Thyroid gland (tissue), 4 donors: Measurements from ENCODE around the gene TARS2. TPM values are rescaled to one million over a fixed set of nuclear protein-coding genes. Genes with fewer than 3 reads are reported as not detected.

Source experiments
- DNase-seq, 2 donors: peaks; one replicate each; pipeline ENCODE4 v3.0.0-alpha.2; 2019
- H3K27ac ChIP-seq, 3 donors: fragments of 200-600 bp; sonication (generic); 1 replicate in 2 of 3; 2 replicates in 1 of 3; pipeline ENCODE4 v1.5.1; 2016 to 2019; ENCODE audit warnings: mild to moderate bottlenecking in 1 of 3, moderate library complexity in 1 of 3
- H3K27me3 ChIP-seq: fragments of 200-600 bp; sonication (generic); one replicate; pipeline ENCODE4 v1.5.1; 2019
- H3K36me3 ChIP-seq, 2 donors: fragments of 200-600 bp; sonication (generic); one replicate each; pipeline ENCODE4 v1.5.1; 2016 to 2019
- H3K4me1 ChIP-seq, 2 donors: fragments of 200-600 bp; sonication (generic); one replicate each; pipeline ENCODE4 v1.5.1; 2017 to 2019
- H3K4me3 ChIP-seq, 3 donors: fragments of 200-600 bp; sonication (generic); replicated peaks in 1 of 3; 1 replicate in 2 of 3; 2 replicates in 1 of 3; pipeline ENCODE4 v1.5.1; 2016; ENCODE audit warnings: mild to moderate bottlenecking in 1 of 3
- H3K9me3 ChIP-seq: fragments of 200-600 bp; sonication (generic); one replicate; pipeline ENCODE4 v1.5.1; 2017
- POLR2A ChIP-seq, 2 donors: fragments of 450-650 bp; IDR thresholded peaks; one replicate each; pipeline ENCODE4 v1.6.1; 2017; ENCODE audit warnings: antibody characterized with exemption in 2 of 2, mild to moderate bottlenecking in 2 of 2, moderate library complexity in 1 of 2
- WGBS, 2 donors: methylation state at CpG; one replicate each; pipeline ENCODE4 v1.1.5; 2017; 5-methylcytosine and 5-hydroxymethylcytosine counted together
- intact Hi-C: fragments of 100-400 bp; cut with DNase I; formaldehyde crosslinking; loops from one replicate; pipeline ENCODE4 v1.15.1; 2023
- total RNA-seq, 4 donors: library from RNA; depleted of rRNA; stranded (reverse); fragments of >200 nt; gene quantifications; one replicate each; pipeline ENCODE4 v1.2.3, GENCODE V29; 2016
- TF ChIP-seq, protein P1 (sequence below), 6 experiments: fragments of 200-600 bp in 3 of 6; fragments of 450-650 bp in 3 of 6; sonication (generic) in 3 of 6; IDR thresholded peaks; one replicate each; pipeline ENCODE4 v1.5.1; 2016 to 2019; ENCODE audit warnings: antibody characterized with exemption in 6 of 6, mild to moderate bottlenecking in 2 of 6, inconsistent platforms in 1 of 6, moderate library complexity in 1 of 6

Gene TARS2
- total RNA-seq, 4 donors from 2014 or later: 13.8 to 18.2 (median 14.8) TPM

DNA sequence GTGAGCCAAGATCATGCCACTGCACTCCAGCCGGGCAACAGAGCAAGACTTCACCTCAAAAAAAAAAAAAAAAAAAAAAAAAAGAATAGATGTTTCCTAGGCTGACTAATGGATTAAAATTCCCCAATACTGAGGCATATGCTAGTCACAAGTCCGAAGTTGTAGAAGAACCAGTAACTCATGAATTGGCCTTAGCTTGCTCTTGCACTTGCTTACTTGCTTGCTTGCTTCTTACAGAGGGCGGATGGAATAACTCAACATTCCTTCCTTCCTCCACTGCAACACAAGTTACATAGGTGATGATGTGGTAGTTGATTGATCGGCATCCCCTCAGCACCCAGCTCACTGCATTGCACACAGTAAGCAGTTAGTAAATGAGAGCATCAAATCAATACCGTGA, 2.8 kb upstream of the TARS2 start:
- no peak for DNase-seq
- TF ChIP-seq, protein P1, sequence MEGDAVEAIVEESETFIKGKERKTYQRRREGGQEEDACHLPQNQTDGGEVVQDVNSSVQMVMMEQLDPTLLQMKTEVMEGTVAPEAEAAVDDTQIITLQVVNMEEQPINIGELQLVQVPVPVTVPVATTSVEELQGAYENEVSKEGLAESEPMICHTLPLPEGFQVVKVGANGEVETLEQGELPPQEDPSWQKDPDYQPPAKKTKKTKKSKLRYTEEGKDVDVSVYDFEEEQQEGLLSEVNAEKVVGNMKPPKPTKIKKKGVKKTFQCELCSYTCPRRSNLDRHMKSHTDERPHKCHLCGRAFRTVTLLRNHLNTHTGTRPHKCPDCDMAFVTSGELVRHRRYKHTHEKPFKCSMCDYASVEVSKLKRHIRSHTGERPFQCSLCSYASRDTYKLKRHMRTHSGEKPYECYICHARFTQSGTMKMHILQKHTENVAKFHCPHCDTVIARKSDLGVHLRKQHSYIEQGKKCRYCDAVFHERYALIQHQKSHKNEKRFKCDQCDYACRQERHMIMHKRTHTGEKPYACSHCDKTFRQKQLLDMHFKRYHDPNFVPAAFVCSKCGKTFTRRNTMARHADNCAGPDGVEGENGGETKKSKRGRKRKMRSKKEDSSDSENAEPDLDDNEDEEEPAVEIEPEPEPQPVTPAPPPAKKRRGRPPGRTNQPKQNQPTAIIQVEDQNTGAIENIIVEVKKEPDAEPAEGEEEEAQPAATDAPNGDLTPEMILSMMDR (IDR thresholded peaks at IDR 0.05): no peak
- intact Hi-C loops: no loop called here
- Histone ChIP-seq H3K9me3 (no peaks in the 10 kb centered on the region), H3K27me3 (no peaks in the 10 kb centered on the region), H3K36me3 (no peaks in the 10 kb centered on the region), H3K27ac (no peak overlapping the region), H3K4me3 (no peak overlapping the region), H3K4me1 (peaks cover 6 to 7% of the 10 kb centered on the region in 2 donors)
- 88 to 91% methylated on average over 5 of the region's 5 CpGs for WGBS, 2 donors

GRCh38 chr1:150484861-150485260, 2.4 kb upstream of the TARS2 start:
- H3K27ac ChIP-seq: no peak overlapping the region
- peaks cover 6 to 7% of the 10 kb centered on the region in 2 donors for H3K4me1 ChIP-seq

DNA sequence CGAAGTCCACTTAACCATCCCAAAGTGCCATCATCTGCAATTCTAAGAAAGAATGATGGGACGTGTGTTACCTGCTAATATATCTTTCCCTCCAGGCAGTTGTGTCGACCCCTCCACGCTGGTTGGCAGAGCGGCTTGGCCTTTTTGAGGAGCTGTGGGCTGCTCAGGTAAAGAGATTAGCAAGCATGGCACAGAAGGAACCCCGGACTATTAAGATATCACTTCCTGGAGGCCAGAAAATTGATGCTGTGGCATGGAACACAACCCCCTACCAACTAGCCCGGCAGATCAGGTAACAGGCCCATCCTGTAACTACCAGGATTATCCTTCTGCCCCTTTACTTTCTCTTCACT, 520 bp downstream of the TARS2 start:
- peak overlapping the region in 2 of 3 donors; percentile 49 to 74 for H3K27ac ChIP-seq
- WGBS, 2 donors: 6 to 7% methylated on average over 7 of the region's 7 CpGs
- peaks cover 6 to 7% of the 10 kb centered on the region in 2 donors for H3K4me1 ChIP-seq
- intact Hi-C loops: no loop called here
- no peaks in the 10 kb centered on the region for H3K27me3 ChIP-seq
- peaks cover 11 to 22% of the 10 kb centered on the region in 2 donors for H3K36me3 ChIP-seq
- peak overlapping the region; percentile 7 to 90 (median 81) for H3K4me3 ChIP-seq
- no peaks in the 10 kb centered on the region for H3K9me3 ChIP-seq
- DNase-seq: no peak
- no peak for TF ChIP-seq POLR2A (IDR thresholded peaks at IDR 0.05)
- TF ChIP-seq, protein P1 (IDR thresholded peaks at IDR 0.05): no peak

More at GRCh38 chr1:150484861-150485260, 2.4 kb upstream of the TARS2 start:
- H3K4me3 ChIP-seq: no peak overlapping the region
- H3K27me3 ChIP-seq: no peaks in the 10 kb centered on the region
- H3K9me3 ChIP-seq: no peaks in the 10 kb centered on the region
- H3K36me3 ChIP-seq: no peaks in the 10 kb centered on the region
- TF ChIP-seq, protein P1 (IDR thresholded peaks at IDR 0.05): no peak
- no peak for TF ChIP-seq POLR2A (IDR thresholded peaks at IDR 0.05)
- intact Hi-C loops: no loop called here
- 26 to 29% methylated on average over 2 of the region's 2 CpGs for WGBS, 2 donors
- DNase-seq: no peak

- intact Hi-C loops: no loop called here
- DNase-seq: no peak
- no peak overlapping the region for H3K4me3 ChIP-seq
- H3K9me3 ChIP-seq: no peaks in the 10 kb centered on the region
- TF ChIP-seq, protein P1 (IDR thresholded peaks at IDR 0.05): no peak
- no peak for TF ChIP-seq POLR2A (IDR thresholded peaks at IDR 0.05)
- no peak overlapping the region for H3K27ac ChIP-seq
- peaks cover 24 to 35% of the 10 kb centered on the region in 2 donors for H3K36me3 ChIP-seq
- H3K4me1 ChIP-seq: peaks cover 1% of the 10 kb centered on the region in 2 donors
- H3K27me3 ChIP-seq: no peaks in the 10 kb centered on the region
- 97 to 99% methylated on average over 8 of the region's 8 CpGs for WGBS, 2 donors
Observed at GRCh38 chr1:150493175-150493574, 6.0 kb downstream of the TARS2 start.

GRCh38 chr1:150498342-150498741, 11.1 kb downstream of the TARS2 start:
- Histone ChIP-seq H3K36me3 (peaks cover 18 to 24% of the 10 kb centered on the region in 2 donors), H3K4me1 (no peaks in the 10 kb centered on the region), H3K27me3 (no peaks in the 10 kb centered on the region), H3K4me3 (no peak overlapping the region), H3K27ac (no peak overlapping the region), H3K9me3 (no peaks in the 10 kb centered on the region)
- TF ChIP-seq, protein P1 (IDR thresholded peaks at IDR 0.05): no peak
- TF ChIP-seq POLR2A (IDR thresholded peaks at IDR 0.05): no peak
- intact Hi-C loops: no loop called here
- 95 to 98% methylated on average over 10 of the region's 10 CpGs for WGBS, 2 donors
- DNase-seq: no peak
